ENCODE measurements around the gene DIP2C.
"Not testable (repeated sequence)": the region's sequence is repeated elsewhere in the genome, so short reads cannot be mapped to it uniquely, and the experiment has no call there.

DNA sequence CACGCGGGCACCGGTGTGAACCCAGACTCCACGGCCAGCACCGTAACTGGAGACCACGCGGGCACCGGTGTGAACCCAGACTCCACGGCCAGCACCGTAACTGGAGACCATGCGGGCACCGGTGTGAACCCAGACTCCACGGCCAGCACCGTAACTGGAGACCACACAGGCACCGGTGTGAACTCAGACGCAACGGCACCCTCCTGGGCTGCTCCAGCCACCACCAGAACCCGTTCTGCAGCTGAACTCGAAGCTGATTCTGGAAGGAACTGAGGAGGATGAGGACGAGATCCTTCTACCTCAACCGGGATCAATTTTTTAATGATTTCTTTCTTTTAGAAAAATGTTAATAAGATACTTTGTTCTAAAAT is 56.7 kb downstream of the DIP2C start:
- TF ChIP-seq LEF1 (IDR thresholded peaks at IDR 0.05; ENCODE audit: borderline replicate concordance); ELF4 (IDR thresholded peaks at IDR 0.05); ZNF384 (IDR thresholded peaks at IDR 0.05); TARDBP (IDR thresholded peaks at IDR 0.05); HDGF (IDR thresholded peaks at IDR 0.05; ENCODE audit: borderline replicate concordance); SP1 (IDR thresholded peaks at IDR 0.05); FOXK2 (IDR thresholded peaks at IDR 0.05); L3MBTL2 (conservative IDR thresholded peaks at IDR 0.05); BHLHE40 (IDR thresholded peaks at IDR 0.05; ENCODE audit: borderline replicate concordance); CTBP1 (IDR thresholded peaks at IDR 0.05; ENCODE audit: borderline replicate concordance); ARNT (IDR thresholded peaks at IDR 0.05); SUZ12 (IDR thresholded peaks at IDR 0.05); FOXA1 (IDR thresholded peaks at IDR 0.05): not testable (repeated sequence)

Measured in HEK293T (cell line).